Mammary epithelial cell (primary cell): ENCODE measurements around the gene PPARG.

ENCODE experiments used
- CTCF ChIP-seq, 2 donors: IDR thresholded peaks in 1 of 2; conservative IDR thresholded peaks in 1 of 2; 2 replicates each; pipeline ENCODE4 v1.5.1; 2011 to 2012; ENCODE audit warnings: inconsistent platforms in 2 of 2, low read length in 2 of 2, mild to moderate bottlenecking in 2 of 2, control low read depth in 1 of 2, low read depth in 1 of 2; ENCODE audit not compliant: insufficient read depth in 1 of 2; ENCODE audit errors: extremely low read depth in 1 of 2
- EZH2 ChIP-seq: IDR thresholded peaks from 2 replicates; pipeline ENCODE4 v1.6.1; 2012; ENCODE audit warnings: low read length, inconsistent platforms, borderline replicate concordance

- no peak for TF ChIP-seq CTCF (conservative IDR thresholded peaks at IDR 0.05 in 1 of 2, IDR thresholded peaks at IDR 0.05 in 1 of 2; ENCODE audit: extremely low read depth in 1 of 2, insufficient read depth in 1 of 2, low read depth in 1 of 2, low read length in 2 of 2)
- TF ChIP-seq EZH2: no peak
Measured at GRCh38 chr3:12379640-12380429, 91.0 kb downstream of the PPARG start.
